DOHH2 (cell line): ENCODE data around the gene ADGRL3.

Experiments
- H3F3A ChIP-seq: fragments of 200-600 bp; sonication (generic), shearing (Covaris generic); 2 replicates; pipeline ENCODE4 v1.6.0; 2016; ENCODE audit warnings: antibody characterized with exemption, mild to moderate bottlenecking; ENCODE audit not compliant: control insufficient read depth, insufficient read depth
- H3K27ac ChIP-seq: fragments of 200-600 bp; sonication (generic); 2 replicates; pipeline ENCODE4 v1.5.1; 2014; ENCODE audit warnings: low read depth, mild to moderate bottlenecking, low read length, moderate library complexity
- H3K27me3 ChIP-seq: fragments of 200-600 bp; sonication (generic); 2 replicates; pipeline ENCODE4 v1.6.1; 2014; ENCODE audit warnings: mild to moderate bottlenecking, low read length, mixed read lengths; ENCODE audit not compliant: control insufficient read depth
- H3K36me3 ChIP-seq: fragments of 200-600 bp; sonication (generic); 2 replicates; pipeline ENCODE4 v1.6.1; 2014; ENCODE audit warnings: mild to moderate bottlenecking, low read length, moderate library complexity, mixed read lengths; ENCODE audit not compliant: control insufficient read depth
- H3K4me1 ChIP-seq: fragments of 200-600 bp; sonication (generic); 2 replicates; pipeline ENCODE4 v1.6.1; 2014; ENCODE audit warnings: mild to moderate bottlenecking, low read length, mixed read lengths; ENCODE audit not compliant: control insufficient read depth
- H3K4me2 ChIP-seq: fragments of 200-600 bp; sonication (generic); 2 replicates; pipeline ENCODE4 v1.6.0; 2014; ENCODE audit warnings: mild to moderate bottlenecking, low read length, moderate library complexity
- H3K4me3 ChIP-seq: fragments of 200-600 bp; sonication (generic); 2 replicates; pipeline ENCODE4 v1.5.1; 2014; ENCODE audit warnings: mild to moderate bottlenecking, low read length, mixed read lengths
- H3K79me2 ChIP-seq: fragments of 200-600 bp; sonication (generic); 2 replicates; pipeline ENCODE4 v1.6.1; 2014; ENCODE audit warnings: mild to moderate bottlenecking, low read length, mixed read lengths; ENCODE audit not compliant: control insufficient read depth
- H3K9me2 ChIP-seq: fragments of 200-600 bp; sonication (generic); replicated peaks from 2 replicates; pipeline ENCODE4 v1.6.1; 2014; ENCODE audit warnings: mild to moderate bottlenecking, low read length, mixed read lengths; ENCODE audit not compliant: control insufficient read depth
- H3K9me3 ChIP-seq: fragments of 200-600 bp; sonication (generic); 2 replicates; pipeline ENCODE4 v1.6.1; 2014; ENCODE audit warnings: antibody characterized with exemption, low read length, mixed read lengths; ENCODE audit not compliant: control insufficient read depth, insufficient read depth
- H4K20me1 ChIP-seq: fragments of 200-600 bp; sonication (generic); 2 replicates; pipeline ENCODE4 v1.6.0; 2014; ENCODE audit warnings: low read depth, mild to moderate bottlenecking, antibody characterized with exemption, low read length, moderate library complexity; ENCODE audit not compliant: control insufficient read depth, insufficient read depth
- EZH2phosphoT487 ChIP-seq: fragments of 200-600 bp; sonication (generic); IDR thresholded peaks from 2 replicates; pipeline ENCODE4 v1.6.1; 2017; ENCODE audit warnings: borderline replicate concordance, mild to moderate bottlenecking, antibody characterized with exemption, low read length, moderate library complexity, mixed read lengths
- TF ChIP-seq, protein P1 (sequence below): fragments of 200-600 bp; sonication (generic); IDR thresholded peaks from one replicate; pipeline ENCODE4 v1.5.1; 2014; ENCODE audit warnings: antibody characterized with exemption, mild to moderate bottlenecking, low read depth, low read length; ENCODE audit not compliant: poor library complexity, severe bottlenecking

Gene ADGRL3

DNA sequence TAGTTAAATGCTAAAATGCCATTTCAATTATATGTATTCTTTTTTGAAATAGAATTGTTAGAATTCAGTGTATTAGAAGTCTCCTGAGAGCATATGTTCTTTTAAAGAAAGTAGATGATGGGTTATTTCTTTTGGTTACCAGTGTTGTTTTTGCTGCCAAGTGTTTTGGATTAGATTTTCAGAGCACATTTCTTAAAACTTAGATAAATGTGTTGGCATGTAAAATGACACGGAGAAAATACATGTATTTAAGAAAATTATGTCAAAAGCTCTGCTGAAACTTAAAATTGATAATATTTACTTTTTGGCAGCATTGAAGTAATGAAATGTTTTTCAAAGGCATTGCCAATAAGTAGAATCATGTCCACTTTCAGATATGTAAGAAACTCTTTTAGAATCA is 379.7 kb downstream of the ADGRL3 start:
- Histone ChIP-seq H4K20me1 (no peaks in the 10 kb centered on the region), H3K27me3 (no peaks in the 10 kb centered on the region), H3K9me2 (no peaks in the 10 kb centered on the region)

DNA sequence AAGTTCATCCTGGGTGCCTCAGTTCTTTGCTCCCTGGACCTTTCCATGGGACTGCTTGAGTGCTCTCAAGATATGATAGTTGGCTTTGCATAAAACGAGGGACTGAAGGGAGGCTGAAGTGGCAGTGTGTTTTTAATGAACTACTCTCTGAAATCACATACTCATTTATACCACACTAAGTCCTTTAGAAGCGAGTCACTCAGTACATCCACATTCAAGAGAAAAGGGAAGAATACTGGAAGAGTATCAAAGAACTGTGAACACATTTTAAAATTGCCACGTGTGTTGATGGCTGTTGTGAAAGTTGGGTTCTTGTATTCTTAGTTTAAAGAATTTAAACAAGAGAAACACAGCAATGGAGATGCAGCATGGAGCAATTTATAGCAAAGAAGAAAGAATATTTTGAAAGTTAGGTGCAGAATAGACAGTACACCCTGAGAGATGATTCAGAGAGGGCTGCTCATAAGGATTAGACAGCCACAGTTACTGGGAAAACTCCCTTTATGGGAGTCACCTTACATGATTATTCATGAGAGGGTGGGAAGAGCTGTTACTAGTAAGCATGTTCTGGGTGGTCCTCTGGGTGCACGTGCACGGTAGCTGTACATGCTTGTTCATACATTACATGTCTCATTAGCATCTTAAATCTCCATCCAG is 380.7 kb downstream of the ADGRL3 start:
- Histone ChIP-seq H3K27me3 (no peaks in the 10 kb centered on the region), H3K4me3 (no peak overlapping the region), H4K20me1 (no peaks in the 10 kb centered on the region), H3K36me3 (no peaks in the 10 kb centered on the region), H3K27ac (no peak overlapping the region), H3F3A (no peaks in the 10 kb centered on the region), H3K4me1 (no peaks in the 10 kb centered on the region), H3K4me2 (no peak overlapping the region), H3K9me2 (no peaks in the 10 kb centered on the region), H3K9me3 (no peaks in the 10 kb centered on the region), H3K79me2 (no peaks in the 10 kb centered on the region)
- TF ChIP-seq EZH2phosphoT487, result no peak
- TF ChIP-seq, protein P1, sequence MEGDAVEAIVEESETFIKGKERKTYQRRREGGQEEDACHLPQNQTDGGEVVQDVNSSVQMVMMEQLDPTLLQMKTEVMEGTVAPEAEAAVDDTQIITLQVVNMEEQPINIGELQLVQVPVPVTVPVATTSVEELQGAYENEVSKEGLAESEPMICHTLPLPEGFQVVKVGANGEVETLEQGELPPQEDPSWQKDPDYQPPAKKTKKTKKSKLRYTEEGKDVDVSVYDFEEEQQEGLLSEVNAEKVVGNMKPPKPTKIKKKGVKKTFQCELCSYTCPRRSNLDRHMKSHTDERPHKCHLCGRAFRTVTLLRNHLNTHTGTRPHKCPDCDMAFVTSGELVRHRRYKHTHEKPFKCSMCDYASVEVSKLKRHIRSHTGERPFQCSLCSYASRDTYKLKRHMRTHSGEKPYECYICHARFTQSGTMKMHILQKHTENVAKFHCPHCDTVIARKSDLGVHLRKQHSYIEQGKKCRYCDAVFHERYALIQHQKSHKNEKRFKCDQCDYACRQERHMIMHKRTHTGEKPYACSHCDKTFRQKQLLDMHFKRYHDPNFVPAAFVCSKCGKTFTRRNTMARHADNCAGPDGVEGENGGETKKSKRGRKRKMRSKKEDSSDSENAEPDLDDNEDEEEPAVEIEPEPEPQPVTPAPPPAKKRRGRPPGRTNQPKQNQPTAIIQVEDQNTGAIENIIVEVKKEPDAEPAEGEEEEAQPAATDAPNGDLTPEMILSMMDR, result no peak

More for the DNA sequence above, 379.7 kb downstream of the ADGRL3 start:
- H3K4me2 ChIP-seq, result no peak overlapping the region
- H3K79me2 ChIP-seq, result no peaks in the 10 kb centered on the region
- TF ChIP-seq EZH2phosphoT487, result no peak
- TF ChIP-seq, protein P1, result no peak
- H3K36me3 ChIP-seq, result no peaks in the 10 kb centered on the region
- no peak overlapping the region for H3K27ac ChIP-seq
- H3F3A ChIP-seq, result no peaks in the 10 kb centered on the region
- H3K9me3 ChIP-seq, result no peaks in the 10 kb centered on the region
- no peak overlapping the region for H3K4me3 ChIP-seq
- H3K4me1 ChIP-seq, result no peaks in the 10 kb centered on the region

DNA sequence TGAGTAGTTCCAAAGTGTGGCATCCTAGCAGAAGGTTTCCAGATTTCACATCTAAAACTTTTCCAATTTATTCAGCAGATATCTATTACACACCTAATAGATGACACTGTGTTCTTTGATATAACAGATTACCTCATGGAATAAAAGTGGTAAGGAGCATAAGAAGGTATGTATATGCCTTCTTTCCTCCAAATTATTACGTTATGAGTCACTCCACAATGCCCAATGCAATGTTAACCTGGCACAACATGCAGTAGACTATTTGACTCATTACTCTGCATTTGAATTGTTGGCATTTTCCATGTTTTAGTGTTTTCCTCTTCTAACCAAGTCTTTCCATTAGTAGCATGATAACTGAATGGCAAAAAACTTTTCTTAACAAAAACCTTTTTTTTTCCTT is 383.6 kb downstream of the ADGRL3 start:
- H3K4me3 ChIP-seq, result no peak overlapping the region
- no peaks in the 10 kb centered on the region for H3K9me3 ChIP-seq
- H3K4me2 ChIP-seq, result no peak overlapping the region
- no peaks in the 10 kb centered on the region for H3K27me3 ChIP-seq
- no peak for TF ChIP-seq EZH2phosphoT487
- TF ChIP-seq, protein P1, result no peak
- H3K4me1 ChIP-seq, result no peaks in the 10 kb centered on the region
- no peaks in the 10 kb centered on the region for H3F3A ChIP-seq
- H4K20me1 ChIP-seq, result no peaks in the 10 kb centered on the region
- H3K9me2 ChIP-seq, result no peaks in the 10 kb centered on the region
- H3K79me2 ChIP-seq, result no peaks in the 10 kb centered on the region
- H3K27ac ChIP-seq, result no peak overlapping the region
- H3K36me3 ChIP-seq, result no peaks in the 10 kb centered on the region
